DMS153 treated with DMSO at 0.1 percent for 48 hours (cell line): ENCODE data around the gene APBB1.
A peak's percentile ranks its signal among the peaks of the same experiment; 100 is the strongest.

Source experiments
- DNase-seq: peaks from one replicate; lab custom pipeline; 2025; ENCODE audit not compliant: unreplicated experiment; lab: John Stamatoyannopoulos, UW

Gene APBB1

GRCh38 chr11:6353367-6353987 is 65.4 kb downstream of the APBB1 start:
- DNase-seq = peak; percentile 78

GRCh38 chr11:6351782-6352382 is 67.0 kb downstream of the APBB1 start:
- no peak for DNase-seq

- DNase-seq = no peak
These were observed 68.4 kb downstream of the APBB1 start for GRCh38 chr11:6350486-6350885.

- no peak for DNase-seq
These were observed 68.9 kb downstream of the APBB1 start for GRCh38 chr11:6350043-6350442.

GRCh38 chr11:6345366-6345765 is 73.5 kb downstream of the APBB1 start:
- no peak for DNase-seq
